Esophagus (tissue), 2 donors: ENCODE measurements around the gene MRPS6. TPM values are rescaled to one million over a fixed set of nuclear protein-coding genes. Genes with fewer than 3 reads are reported as not detected.

Source experiments
- H3K27ac ChIP-seq, 2 donors: one replicate each; pipeline ENCODE4 v1.5.1; 2013; ENCODE audit warnings: low read depth in 2 of 2, mild to moderate bottlenecking in 2 of 2, inconsistent platforms in 1 of 2, low read length in 1 of 2, moderate library complexity in 1 of 2
- H3K27me3 ChIP-seq, 2 donors: one replicate each; pipeline ENCODE4 v1.6.1; 2013; ENCODE audit warnings: low read length in 2 of 2, control low read depth in 1 of 2, mild to moderate bottlenecking in 1 of 2; ENCODE audit not compliant: insufficient read depth in 2 of 2, control insufficient read depth in 1 of 2
- H3K36me3 ChIP-seq, 2 donors: one replicate each; pipeline ENCODE4 v1.6.1; 2013; ENCODE audit warnings: low read length in 1 of 2; ENCODE audit not compliant: control insufficient read depth in 2 of 2, insufficient read depth in 2 of 2
- H3K4me1 ChIP-seq, 2 donors: one replicate each; pipeline ENCODE4 v1.6.1; 2013; ENCODE audit warnings: low read length in 1 of 2; ENCODE audit not compliant: control insufficient read depth in 2 of 2, insufficient read depth in 2 of 2
- H3K4me3 ChIP-seq, 2 donors: one replicate each; pipeline ENCODE4 v1.5.1; 2013; ENCODE audit warnings: low read length in 2 of 2, mild to moderate bottlenecking in 2 of 2, low read depth in 1 of 2, moderate library complexity in 1 of 2
- H3K9me3 ChIP-seq, 2 donors: one replicate each; pipeline ENCODE4 v1.6.1; 2013; ENCODE audit warnings: mild to moderate bottlenecking in 2 of 2, low read depth in 1 of 2, low read length in 1 of 2, moderate library complexity in 1 of 2; ENCODE audit not compliant: control insufficient read depth in 2 of 2, insufficient read depth in 1 of 2
- WGBS, 2 donors: extraction: QIAGEN DNeasy Blood & Tissue Kit; methylation state at CpG; one replicate each; pipeline ENCODE4 v1.1.7; 2013; 5-methylcytosine and 5-hydroxymethylcytosine counted together
- polyA plus RNA-seq, 2 donors: library from polyadenylated mRNA; stranded (reverse); fragments of 200-250 nt; gene quantifications; one replicate each; pipeline ENCODE4 v1.2.3, GENCODE V29; 2013
- donor health status: healthy with polysubstance abuse.
- donor health status: Bipolar disorder and iron deficiency.

Gene MRPS6
- polyA plus RNA-seq, 2 donors: 24.3 to 37.8 TPM

- H3K27me3 ChIP-seq: no peaks in the 10 kb centered on the region
- 65 to 83% methylated on average over 3 of the region's 3 CpGs for WGBS, 2 donors
- H3K27ac ChIP-seq: no peak overlapping the region
- no peak overlapping the region for H3K4me3 ChIP-seq
- H3K9me3 ChIP-seq: peaks cover 0 to 3% of the 10 kb centered on the region in 2 donors
- H3K36me3 ChIP-seq: no peaks in the 10 kb centered on the region
- H3K4me1 ChIP-seq: no peaks in the 10 kb centered on the region
These were observed 83.6 kb downstream of the MRPS6 start for GRCh38 chr21:34156957-34157356.

- WGBS, 2 donors: 81 to 95% methylated on average over 2 of the region's 2 CpGs
- H3K4me3 ChIP-seq: no peak overlapping the region
- H3K36me3 ChIP-seq: no peaks in the 10 kb centered on the region
- no peaks in the 10 kb centered on the region for H3K27me3 ChIP-seq
- no peak overlapping the region for H3K27ac ChIP-seq
- H3K4me1 ChIP-seq: no peaks in the 10 kb centered on the region
- H3K9me3 ChIP-seq: peaks cover 0 to 3% of the 10 kb centered on the region in 2 donors
These were observed 84.1 kb downstream of the MRPS6 start for GRCh38 chr21:34157521-34157920.

- Histone ChIP-seq H3K4me1 (no peaks in the 10 kb centered on the region), H3K4me3 (no peak overlapping the region), H3K9me3 (peaks cover 0 to 3% of the 10 kb centered on the region in 2 donors), H3K36me3 (no peaks in the 10 kb centered on the region), H3K27ac (no peak overlapping the region), H3K27me3 (no peaks in the 10 kb centered on the region)
- WGBS, 2 donors: 93 to 94% methylated on average over 33 to 36 of the region's 36 CpGs
These were observed 85.8 kb downstream of the MRPS6 start for GRCh38 chr21:34158866-34159835.

GRCh38 chr21:34166468-34166867 is 93.1 kb downstream of the MRPS6 start:
- H3K27me3 ChIP-seq: no peaks in the 10 kb centered on the region
- H3K36me3 ChIP-seq: no peaks in the 10 kb centered on the region
- H3K4me1 ChIP-seq: no peaks in the 10 kb centered on the region
- no peak overlapping the region for H3K4me3 ChIP-seq
- H3K27ac ChIP-seq: no peak overlapping the region
- peaks cover 13 to 22% of the 10 kb centered on the region in 2 donors for H3K9me3 ChIP-seq
- WGBS, 2 donors: 90 to 92% methylated on average over 5 of the region's 5 CpGs

GRCh38 chr21:34170886-34171285 is 97.5 kb downstream of the MRPS6 start:
- 91 to 96% methylated on average over 2 of the region's 2 CpGs for WGBS, 2 donors
- no peak overlapping the region for H3K4me3 ChIP-seq
- H3K9me3 ChIP-seq: peaks cover 13 to 20% of the 10 kb centered on the region in 2 donors
- H3K27me3 ChIP-seq: no peaks in the 10 kb centered on the region
- no peaks in the 10 kb centered on the region for H3K36me3 ChIP-seq
- no peak overlapping the region for H3K27ac ChIP-seq
- no peaks in the 10 kb centered on the region for H3K4me1 ChIP-seq

GRCh38 chr21:34174470-34174869 is 101.1 kb downstream of the MRPS6 start:
- H3K9me3 ChIP-seq: no peaks in the 10 kb centered on the region
- no peak overlapping the region for H3K4me3 ChIP-seq
- no peaks in the 10 kb centered on the region for H3K36me3 ChIP-seq
- H3K27me3 ChIP-seq: no peaks in the 10 kb centered on the region
- H3K4me1 ChIP-seq: no peaks in the 10 kb centered on the region
- no peak overlapping the region for H3K27ac ChIP-seq

GRCh38 chr21:34176448-34176847 is 103.1 kb downstream of the MRPS6 start:
- no peak overlapping the region for H3K27ac ChIP-seq
- H3K27me3 ChIP-seq: no peaks in the 10 kb centered on the region
- H3K4me1 ChIP-seq: no peaks in the 10 kb centered on the region
- H3K36me3 ChIP-seq: no peaks in the 10 kb centered on the region
- H3K9me3 ChIP-seq: no peaks in the 10 kb centered on the region
- H3K4me3 ChIP-seq: no peak overlapping the region
- WGBS, 2 donors: 65 to 76% methylated on average over 1 of the region's 1 CpG

- 74 to 76% methylated on average over 7 of the region's 7 CpGs for WGBS, 2 donors
- H3K27ac ChIP-seq: no peak overlapping the region
- H3K4me1 ChIP-seq: no peaks in the 10 kb centered on the region
- H3K9me3 ChIP-seq: no peaks in the 10 kb centered on the region
- no peaks in the 10 kb centered on the region for H3K36me3 ChIP-seq
- H3K4me3 ChIP-seq: no peak overlapping the region
- no peaks in the 10 kb centered on the region for H3K27me3 ChIP-seq
These were observed 104.7 kb downstream of the MRPS6 start for GRCh38 chr21:34177919-34178567.

GRCh38 chr21:34179204-34179935 is 106.0 kb downstream of the MRPS6 start:
- H3K27me3 ChIP-seq: peaks cover 0 to 4% of the 10 kb centered on the region in 2 donors
- no peak overlapping the region for H3K4me3 ChIP-seq
- H3K9me3 ChIP-seq: no peaks in the 10 kb centered on the region
- H3K4me1 ChIP-seq: no peaks in the 10 kb centered on the region
- H3K36me3 ChIP-seq: no peaks in the 10 kb centered on the region
- 79 to 83% methylated on average over 9 of the region's 9 CpGs for WGBS, 2 donors
- no peak overlapping the region for H3K27ac ChIP-seq
